Measurements from ENCODE around the gene PDIA4. TPM values are rescaled to one million over a fixed set of nuclear protein-coding genes. Genes with fewer than 3 reads are reported as not detected.

Gene PDIA4
- total RNA-seq, 1 experiment from 2014 or later: 217 TPM

DNA sequence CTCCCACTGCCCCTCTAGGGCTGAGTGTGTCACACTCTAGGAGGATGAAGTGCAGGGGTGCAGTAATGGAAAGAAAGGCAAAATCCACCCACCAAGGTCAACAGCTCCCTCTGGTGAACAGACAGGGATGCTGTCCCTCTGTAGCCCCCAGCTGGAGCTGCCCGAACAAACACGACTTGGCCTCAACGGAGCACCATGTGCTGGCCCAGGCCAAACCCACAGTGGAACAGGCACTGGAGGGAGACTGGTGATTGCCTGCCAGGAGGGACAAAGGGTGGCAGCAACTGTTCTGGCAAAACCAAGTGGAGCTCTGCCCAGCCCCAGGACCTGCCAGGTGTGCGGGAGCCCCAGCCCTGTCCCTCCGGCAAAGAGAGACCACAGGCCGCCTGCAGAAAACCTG, 20.7 kb downstream of the PDIA4 start:
- H3K79me2 ChIP-seq (ENCODE audit: insufficient read depth, low read length): peaks cover 9% of the 10 kb centered on the region; the same call in 1 of the 2 replicates
- H4K20me1 ChIP-seq (ENCODE audit: insufficient read depth): no peaks in the 10 kb centered on the region
- no peak overlapping the region for H3K4me3 ChIP-seq (replicated peaks in 1 of 2; ENCODE audit: low read depth in 1 of 2, low read length in 2 of 2)
- ChIA-PET CTCF (interaction anchor here (0.8 to 1.3 kb wide), 3 partner anchors 16 to 743 kb away, joined by 3 to 4 read pairs (median 3); no protein-coding TSS in a partner anchor), RAD21 (ENCODE audit: low non-redundant PET in 1 of 2, low total read pairs in 2 of 2, uncharacterized antibody in 2 of 2, unreplicated experiment in 2 of 2) (no interaction called here), POLR2A (no interaction called here)
- no peaks in the 10 kb centered on the region for H3K9me3 ChIP-seq (ENCODE audit: control insufficient read depth in 1 of 2, insufficient read depth in 1 of 2, low read depth in 1 of 2, low read length in 2 of 2)
- H2AFZ ChIP-seq (ENCODE audit: low read depth, low read length, poor library complexity, severe bottlenecking): no peak overlapping the region
- peak; percentile 25; the same call in 1 of the 2 replicates for TF ChIP-seq RAD21 (IDR thresholded peaks at IDR 0.05; ENCODE audit: low read depth)
- TF ChIP-seq ZNF274 (IDR thresholded peaks at IDR 0.05; ENCODE audit: low read depth, low read length): no peak
- TF ChIP-seq, protein P1, sequence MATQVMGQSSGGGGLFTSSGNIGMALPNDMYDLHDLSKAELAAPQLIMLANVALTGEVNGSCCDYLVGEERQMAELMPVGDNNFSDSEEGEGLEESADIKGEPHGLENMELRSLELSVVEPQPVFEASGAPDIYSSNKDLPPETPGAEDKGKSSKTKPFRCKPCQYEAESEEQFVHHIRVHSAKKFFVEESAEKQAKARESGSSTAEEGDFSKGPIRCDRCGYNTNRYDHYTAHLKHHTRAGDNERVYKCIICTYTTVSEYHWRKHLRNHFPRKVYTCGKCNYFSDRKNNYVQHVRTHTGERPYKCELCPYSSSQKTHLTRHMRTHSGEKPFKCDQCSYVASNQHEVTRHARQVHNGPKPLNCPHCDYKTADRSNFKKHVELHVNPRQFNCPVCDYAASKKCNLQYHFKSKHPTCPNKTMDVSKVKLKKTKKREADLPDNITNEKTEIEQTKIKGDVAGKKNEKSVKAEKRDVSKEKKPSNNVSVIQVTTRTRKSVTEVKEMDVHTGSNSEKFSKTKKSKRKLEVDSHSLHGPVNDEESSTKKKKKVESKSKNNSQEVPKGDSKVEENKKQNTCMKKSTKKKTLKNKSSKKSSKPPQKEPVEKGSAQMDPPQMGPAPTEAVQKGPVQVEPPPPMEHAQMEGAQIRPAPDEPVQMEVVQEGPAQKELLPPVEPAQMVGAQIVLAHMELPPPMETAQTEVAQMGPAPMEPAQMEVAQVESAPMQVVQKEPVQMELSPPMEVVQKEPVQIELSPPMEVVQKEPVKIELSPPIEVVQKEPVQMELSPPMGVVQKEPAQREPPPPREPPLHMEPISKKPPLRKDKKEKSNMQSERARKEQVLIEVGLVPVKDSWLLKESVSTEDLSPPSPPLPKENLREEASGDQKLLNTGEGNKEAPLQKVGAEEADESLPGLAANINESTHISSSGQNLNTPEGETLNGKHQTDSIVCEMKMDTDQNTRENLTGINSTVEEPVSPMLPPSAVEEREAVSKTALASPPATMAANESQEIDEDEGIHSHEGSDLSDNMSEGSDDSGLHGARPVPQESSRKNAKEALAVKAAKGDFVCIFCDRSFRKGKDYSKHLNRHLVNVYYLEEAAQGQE (IDR thresholded peaks at IDR 0.05; ENCODE audit: low read depth): no peak
- no peak for TF ChIP-seq FOSL1 (IDR thresholded peaks at IDR 0.05; ENCODE audit: low read depth)
- TF ChIP-seq, protein P2, sequence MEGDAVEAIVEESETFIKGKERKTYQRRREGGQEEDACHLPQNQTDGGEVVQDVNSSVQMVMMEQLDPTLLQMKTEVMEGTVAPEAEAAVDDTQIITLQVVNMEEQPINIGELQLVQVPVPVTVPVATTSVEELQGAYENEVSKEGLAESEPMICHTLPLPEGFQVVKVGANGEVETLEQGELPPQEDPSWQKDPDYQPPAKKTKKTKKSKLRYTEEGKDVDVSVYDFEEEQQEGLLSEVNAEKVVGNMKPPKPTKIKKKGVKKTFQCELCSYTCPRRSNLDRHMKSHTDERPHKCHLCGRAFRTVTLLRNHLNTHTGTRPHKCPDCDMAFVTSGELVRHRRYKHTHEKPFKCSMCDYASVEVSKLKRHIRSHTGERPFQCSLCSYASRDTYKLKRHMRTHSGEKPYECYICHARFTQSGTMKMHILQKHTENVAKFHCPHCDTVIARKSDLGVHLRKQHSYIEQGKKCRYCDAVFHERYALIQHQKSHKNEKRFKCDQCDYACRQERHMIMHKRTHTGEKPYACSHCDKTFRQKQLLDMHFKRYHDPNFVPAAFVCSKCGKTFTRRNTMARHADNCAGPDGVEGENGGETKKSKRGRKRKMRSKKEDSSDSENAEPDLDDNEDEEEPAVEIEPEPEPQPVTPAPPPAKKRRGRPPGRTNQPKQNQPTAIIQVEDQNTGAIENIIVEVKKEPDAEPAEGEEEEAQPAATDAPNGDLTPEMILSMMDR (IDR thresholded peaks at IDR 0.05 in 2 of 3, conservative IDR thresholded peaks at IDR 0.05 in 1 of 3; ENCODE audit: borderline replicate concordance in 1 of 3, insufficient read depth in 1 of 3, low read depth in 2 of 3, low read length in 2 of 3): peak; percentile 13 to 31 (median 28); a peak in 3 of 6 replicates
- H3K4me1 ChIP-seq (ENCODE audit: control insufficient read depth in 1 of 2, insufficient read depth in 2 of 2, low read length in 2 of 2): no peaks in the 10 kb centered on the region
- H3K27me3 ChIP-seq (ENCODE audit: insufficient read depth, low read length): no peaks in the 10 kb centered on the region
- no peak overlapping the region for H3K4me2 ChIP-seq (ENCODE audit: low read length)
- no peaks in the 10 kb centered on the region for H3K9me2 ChIP-seq (ENCODE audit: insufficient read depth)
- no TSS peak for BruUV-seq (replicated peaks)
- ATAC-seq (peak; percentile 35), DNase-seq (ENCODE audit: low read depth, low spot score) (no peak)
- peaks cover 55 to 67% of the 10 kb centered on the region in 2 experiments; a peak in 3 of 4 replicates for H3K36me3 ChIP-seq (ENCODE audit: control insufficient read depth in 1 of 2, insufficient read depth in 2 of 2, low read length in 2 of 2)
- H3K9ac ChIP-seq (ENCODE audit: low read length): no peak overlapping the region
- intact Hi-C loops (cut with micrococcal nuclease): no loop called here
- no peak overlapping the region for H3K27ac ChIP-seq (ENCODE audit: low read depth, low read length)

Data from HCT116 (cell line).